SJCRH30 (cell line): ENCODE data around the gene FAM171A1. TPM values are rescaled to one million over a fixed set of nuclear protein-coding genes. Genes with fewer than 3 reads are reported as not detected.

ENCODE experiments used
- DNase-seq, 2 experiments: peaks; one replicate each; pipeline ENCODE4 v3.0.0-alpha.2; 2015 to 2020
- H3K27ac ChIP-seq: fragments of 250-450 bp; sonication (Bioruptor Pico); 2 replicates; pipeline ENCODE4 v1.5.1; 2020; ENCODE audit warnings: mild to moderate bottlenecking, moderate library complexity
- H3K27me3 ChIP-seq: fragments of 250-450 bp; sonication (Bioruptor Pico); 2 replicates; pipeline ENCODE4 v1.5.1; 2020; ENCODE audit warnings: mild to moderate bottlenecking, moderate library complexity
- H3K36me3 ChIP-seq: fragments of 250-450 bp; sonication (Bioruptor Pico); 2 replicates; pipeline ENCODE4 v1.5.1; 2020; ENCODE audit warnings: mild to moderate bottlenecking, moderate library complexity
- H3K4me1 ChIP-seq: fragments of 250-450 bp; sonication (Bioruptor Pico); 2 replicates; pipeline ENCODE4 v1.5.1; 2020; ENCODE audit warnings: mild to moderate bottlenecking, moderate library complexity
- H3K4me3 ChIP-seq: fragments of 250-450 bp; sonication (Bioruptor Pico); 2 replicates; pipeline ENCODE4 v1.5.1; 2020; ENCODE audit warnings: mild to moderate bottlenecking, moderate library complexity
- H3K9me3 ChIP-seq: fragments of 250-450 bp; sonication (Bioruptor Pico); replicated peaks from 2 replicates; pipeline ENCODE4 v1.5.1; 2020; ENCODE audit warnings: mild to moderate bottlenecking, moderate library complexity
- total RNA-seq: library from RNA; depleted of rRNA; stranded (reverse); fragments of >200 nt; shearing (Covaris generic); gene quantifications from 2 replicates; pipeline ENCODE4 v1.2.3, GENCODE V29; 2014

FAM171A1 gene
- total RNA-seq, 1 experiment from 2014 or later, result 22.3 TPM

DNA sequence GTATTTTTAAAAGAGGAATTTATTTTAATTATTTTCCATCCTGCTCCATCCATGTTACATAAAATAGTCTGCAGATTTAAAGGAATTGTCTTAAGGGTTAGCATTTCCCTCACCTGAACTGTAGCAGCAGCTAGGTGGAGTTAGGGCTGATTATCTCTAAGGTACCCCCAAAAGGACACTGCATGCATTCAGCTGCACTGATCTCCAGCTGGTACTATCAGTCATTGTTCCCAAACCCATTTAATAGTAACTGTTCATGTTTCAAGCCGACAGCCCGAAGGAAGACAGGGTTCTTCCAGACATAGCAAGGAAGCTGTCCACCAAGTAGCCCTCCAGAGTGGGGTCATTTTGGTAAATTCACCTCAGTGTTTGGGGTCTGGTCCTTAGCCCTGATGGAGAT lies 48.7 kb downstream of the FAM171A1 start:
- no peaks in the 10 kb centered on the region for H3K36me3 ChIP-seq
- no peaks in the 10 kb centered on the region for H3K27me3 ChIP-seq
- H3K4me3 ChIP-seq, result no peak overlapping the region
- peaks cover 3% of the 10 kb centered on the region; the same call in 1 of the 2 replicates for H3K9me3 ChIP-seq
- DNase-seq, result peak; percentile 15 to 68
- peaks cover 24% of the 10 kb centered on the region for H3K4me1 ChIP-seq
- no peak overlapping the region for H3K27ac ChIP-seq

DNA sequence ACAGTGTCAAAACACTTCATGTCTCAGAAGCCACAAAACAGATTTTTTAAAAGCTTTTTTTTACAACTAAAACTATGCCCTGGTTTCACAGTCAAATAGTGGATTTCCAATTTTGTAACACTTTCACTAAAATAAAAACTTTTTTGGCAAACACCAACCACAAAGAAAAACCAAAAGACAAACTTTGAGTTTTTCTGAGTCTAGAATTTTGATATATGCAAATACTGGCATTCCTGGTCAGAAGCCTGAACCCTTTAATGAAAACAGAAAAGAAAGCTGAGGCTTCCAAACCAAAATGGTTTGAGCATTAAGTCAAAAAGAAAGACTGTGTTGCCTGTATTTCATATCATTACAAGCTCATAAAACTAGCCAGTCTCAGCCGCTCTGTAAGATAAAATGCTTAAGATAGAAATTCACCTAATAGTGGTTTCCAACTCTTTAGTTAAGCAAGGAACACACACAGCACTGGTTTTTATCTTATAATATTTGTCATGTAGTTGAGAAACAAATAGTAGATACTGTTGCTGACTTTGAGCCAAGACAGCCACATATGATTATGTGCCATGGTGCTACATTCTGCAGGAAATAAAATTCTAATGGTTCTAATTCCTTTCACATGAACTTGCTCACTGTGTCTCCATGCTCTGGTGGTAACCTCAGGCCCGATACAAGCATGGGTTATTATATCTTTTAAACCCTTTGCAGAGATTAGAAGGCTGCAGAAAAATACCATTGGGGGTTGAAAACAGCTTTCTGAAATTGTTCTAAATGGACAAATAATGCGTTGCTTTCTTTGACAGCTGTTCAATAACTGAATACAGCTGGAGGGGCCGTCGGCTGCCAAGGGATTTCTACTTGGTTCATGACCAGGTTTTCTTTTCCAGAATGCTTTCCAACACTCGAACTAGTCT lies 49.4 kb downstream of the FAM171A1 start:
- Histone ChIP-seq H3K4me1 (peaks cover 24% of the 10 kb centered on the region), H3K4me3 (no peak overlapping the region), H3K27me3 (no peaks in the 10 kb centered on the region), H3K9me3 (peaks cover 3% of the 10 kb centered on the region; the same call in 1 of the 2 replicates), H3K36me3 (no peaks in the 10 kb centered on the region), H3K27ac (no peak overlapping the region)
- peak; percentile 22 to 52 for DNase-seq

DNA sequence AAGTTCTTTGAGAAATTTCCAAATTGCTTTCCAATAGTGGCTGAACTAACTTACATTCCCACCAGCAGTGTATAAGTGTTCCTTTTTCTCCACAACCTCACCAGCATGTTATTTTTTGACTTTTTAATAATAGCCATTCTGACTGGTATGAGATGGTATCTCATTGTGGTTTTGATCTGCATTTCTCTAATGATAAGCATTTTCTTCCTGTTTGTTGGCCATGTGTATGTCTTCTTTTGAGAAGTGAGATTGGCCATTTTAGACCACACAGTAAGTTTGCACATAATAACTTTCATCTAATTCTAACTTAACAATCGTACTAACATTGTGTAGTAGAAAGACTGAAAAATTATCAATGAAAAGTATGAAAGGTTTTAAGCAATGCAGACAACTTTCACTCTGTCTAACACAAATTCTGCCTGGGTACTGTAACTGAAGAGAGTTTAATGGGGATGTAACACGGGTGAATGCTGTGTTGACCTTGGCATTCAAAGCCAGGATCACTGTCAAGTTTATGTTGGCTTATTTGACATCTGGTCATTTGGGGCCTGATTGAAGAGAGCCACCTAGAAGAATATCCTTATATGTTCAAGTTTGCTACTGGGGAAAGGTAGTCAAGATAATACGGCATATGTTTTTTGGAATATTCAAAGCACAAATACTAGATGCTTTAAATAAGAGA lies 50.4 kb downstream of the FAM171A1 start:
- Histone ChIP-seq H3K27me3 (no peaks in the 10 kb centered on the region), H3K4me3 (no peak overlapping the region), H3K36me3 (no peaks in the 10 kb centered on the region), H3K9me3 (peaks cover 3% of the 10 kb centered on the region; the same call in 1 of the 2 replicates), H3K27ac (no peak overlapping the region), H3K4me1 (peaks cover 24% of the 10 kb centered on the region)
- DNase-seq, result no peak

DNA sequence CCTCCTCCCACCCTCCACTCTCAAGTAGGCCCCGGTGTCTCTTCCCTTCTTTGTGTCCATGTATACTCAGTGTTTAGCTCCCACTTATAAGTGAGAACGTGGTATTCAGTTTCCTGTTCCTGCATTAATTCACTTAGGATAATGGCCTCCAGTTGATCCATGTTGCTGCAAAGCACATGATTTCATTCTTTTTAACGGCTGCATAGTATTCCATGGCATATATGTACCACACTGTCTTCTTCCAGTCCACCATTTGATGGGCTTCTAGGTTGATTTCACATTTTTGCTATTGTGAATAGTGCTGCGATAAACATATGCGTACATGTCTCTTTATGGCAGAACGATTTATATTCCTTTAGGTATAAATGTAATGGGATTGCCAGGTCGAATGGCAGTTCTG lies 51.0 kb downstream of the FAM171A1 start:
- H3K36me3 ChIP-seq, result no peaks in the 10 kb centered on the region
- no peaks in the 10 kb centered on the region for H3K27me3 ChIP-seq
- no peak overlapping the region for H3K4me3 ChIP-seq
- DNase-seq, result no peak
- H3K4me1 ChIP-seq, result peaks cover 23% of the 10 kb centered on the region
- no peak overlapping the region for H3K27ac ChIP-seq
- peaks cover 3% of the 10 kb centered on the region; the same call in 1 of the 2 replicates for H3K9me3 ChIP-seq

DNA sequence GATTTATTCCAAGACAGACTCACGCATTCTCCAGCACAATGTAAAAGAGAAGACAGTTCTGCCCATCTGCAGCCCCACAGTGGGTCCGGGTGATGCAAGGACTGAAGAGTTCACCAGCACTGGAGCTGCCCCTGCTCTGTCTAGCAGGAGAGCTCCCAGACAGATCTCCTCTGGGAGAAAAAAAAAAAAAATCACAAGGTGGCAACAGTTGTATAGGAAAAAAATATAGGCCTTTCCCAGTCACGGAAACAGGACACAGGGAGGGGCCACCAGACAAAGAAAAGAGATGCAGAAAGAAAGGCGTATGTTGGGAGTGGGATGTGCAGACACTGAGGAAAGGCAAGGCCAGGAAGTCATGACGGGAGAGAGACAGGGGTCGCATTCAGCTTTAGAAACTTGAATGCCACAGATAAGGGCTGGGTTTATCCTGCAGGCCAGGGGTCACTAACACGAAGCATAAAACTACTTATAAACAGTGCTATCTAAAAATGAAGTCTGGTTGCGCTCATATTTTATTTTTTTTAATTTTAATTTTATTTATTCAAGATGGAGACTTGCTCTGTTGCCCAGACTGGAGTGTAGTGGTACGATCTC lies 54.1 kb downstream of the FAM171A1 start:
- no peak overlapping the region for H3K4me3 ChIP-seq
- no peak for DNase-seq
- no peaks in the 10 kb centered on the region for H3K27me3 ChIP-seq
- H3K36me3 ChIP-seq, result no peaks in the 10 kb centered on the region
- H3K4me1 ChIP-seq, result peaks cover 7% of the 10 kb centered on the region; the same call in 1 of the 2 replicates
- H3K27ac ChIP-seq, result no peak overlapping the region
- H3K9me3 ChIP-seq, result peaks cover 3% of the 10 kb centered on the region; the same call in 1 of the 2 replicates

DNA sequence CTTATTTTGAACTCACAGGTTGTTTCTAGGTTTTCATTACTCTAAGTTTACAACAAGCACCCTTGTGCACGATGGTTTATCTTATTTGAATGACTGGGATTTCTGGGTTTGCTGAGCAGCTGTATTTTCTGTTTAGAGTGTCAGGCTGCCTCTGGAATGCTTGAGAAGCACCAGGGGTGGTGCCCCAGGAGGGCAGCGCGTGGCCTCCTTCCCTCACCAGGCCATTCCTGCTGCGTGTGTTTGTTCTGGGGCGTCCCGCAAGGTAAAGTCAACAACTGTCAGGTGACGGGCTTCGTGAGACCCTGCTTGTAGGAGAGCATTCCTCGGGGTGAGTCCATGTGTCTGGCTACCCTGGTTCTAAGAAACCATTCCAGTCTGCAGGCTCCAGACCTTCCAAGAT lies 54.9 kb downstream of the FAM171A1 start:
- Histone ChIP-seq H3K9me3 (peaks cover 3% of the 10 kb centered on the region; the same call in 1 of the 2 replicates), H3K27me3 (no peaks in the 10 kb centered on the region), H3K4me3 (no peak overlapping the region), H3K27ac (no peak overlapping the region), H3K4me1 (0 out of 2 replicates have a peak, but pooled peaks cover 3% of the 10 kb centered on the region), H3K36me3 (no peaks in the 10 kb centered on the region)
- no peak for DNase-seq

DNA sequence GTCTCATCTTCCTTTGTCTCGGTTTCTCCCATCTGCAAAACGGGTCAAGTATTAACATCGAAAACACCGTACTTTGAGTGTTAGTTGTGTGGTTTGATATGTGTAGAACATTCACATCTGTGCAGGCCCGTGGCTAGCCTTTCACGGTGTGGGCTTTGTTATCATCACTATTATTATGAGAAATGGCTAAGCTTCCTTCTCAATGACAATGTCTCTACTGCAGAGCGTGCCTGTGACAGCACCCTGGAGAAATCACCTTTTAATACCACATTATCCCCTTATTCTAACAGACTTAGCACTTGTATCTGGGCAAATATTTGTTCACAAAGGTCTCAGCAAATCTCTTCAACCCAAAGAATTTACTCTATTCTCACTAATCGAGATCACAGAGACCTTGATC lies 55.8 kb downstream of the FAM171A1 start:
- peaks cover 3% of the 10 kb centered on the region; the same call in 1 of the 2 replicates for H3K9me3 ChIP-seq

DNA sequence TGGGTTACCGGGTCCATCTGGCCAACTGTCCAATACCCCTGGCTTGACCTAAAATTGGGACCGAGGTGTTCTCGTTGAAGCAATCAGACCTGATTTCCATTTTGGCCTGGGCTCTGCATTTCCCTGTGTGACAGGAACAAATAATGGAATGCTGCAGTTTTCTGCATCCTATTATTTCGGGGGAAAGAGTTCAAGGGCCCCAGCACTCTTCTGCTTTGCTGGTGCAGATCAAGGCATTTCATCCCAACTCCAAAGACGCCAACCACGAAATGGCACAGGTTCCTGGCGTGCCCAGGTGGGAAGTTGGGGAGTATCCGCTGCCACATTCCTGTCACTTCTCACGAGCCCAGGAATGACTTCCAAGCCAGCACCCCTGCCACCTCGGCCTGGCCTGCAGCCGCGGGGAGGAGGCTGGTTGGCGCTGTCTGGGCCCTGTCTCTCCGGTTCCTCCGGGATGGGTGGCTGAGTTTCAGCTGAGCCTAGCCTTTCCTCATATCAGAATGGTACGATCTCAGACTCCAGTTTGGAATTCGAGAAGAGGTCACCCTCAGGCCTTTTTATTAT lies 56.5 kb downstream of the FAM171A1 start:
- H3K4me1 ChIP-seq, result no peaks in the 10 kb centered on the region
- no peak overlapping the region for H3K27ac ChIP-seq
- no peak for DNase-seq
- H3K36me3 ChIP-seq, result no peaks in the 10 kb centered on the region
- H3K9me3 ChIP-seq, result no peaks in the 10 kb centered on the region
- no peak overlapping the region for H3K4me3 ChIP-seq
- no peaks in the 10 kb centered on the region for H3K27me3 ChIP-seq

More for the DNA sequence above, 55.8 kb downstream of the FAM171A1 start:
- no peak for DNase-seq
- Histone ChIP-seq H3K4me3 (no peak overlapping the region), H3K27me3 (no peaks in the 10 kb centered on the region), H3K4me1 (no peaks in the 10 kb centered on the region), H3K27ac (no peak overlapping the region), H3K36me3 (no peaks in the 10 kb centered on the region)

DNA sequence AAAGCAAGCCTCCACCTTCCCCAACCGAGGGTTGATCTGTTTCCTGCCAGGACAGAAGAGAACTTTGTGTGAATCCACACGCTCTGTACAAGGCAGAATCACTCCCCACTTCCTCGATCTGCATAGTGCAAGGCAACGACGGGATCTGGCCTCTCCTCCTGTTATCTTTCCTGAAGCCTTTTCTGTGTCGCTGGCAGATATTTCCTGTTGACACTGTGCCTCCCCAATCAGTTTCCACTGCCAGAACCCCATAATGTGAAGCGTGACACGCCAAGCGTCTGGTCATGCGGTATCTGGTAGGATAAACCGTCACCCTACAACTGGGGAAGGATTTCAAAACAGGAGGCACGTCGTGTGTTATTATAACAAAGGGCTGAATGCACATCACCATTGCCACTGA lies 57.2 kb downstream of the FAM171A1 start:
- H3K27ac ChIP-seq, result no peak overlapping the region
- no peaks in the 10 kb centered on the region for H3K27me3 ChIP-seq
- H3K4me1 ChIP-seq, result no peaks in the 10 kb centered on the region
- H3K9me3 ChIP-seq, result no peaks in the 10 kb centered on the region
- H3K4me3 ChIP-seq, result no peak overlapping the region
- H3K36me3 ChIP-seq, result no peaks in the 10 kb centered on the region
- no peak for DNase-seq

DNA sequence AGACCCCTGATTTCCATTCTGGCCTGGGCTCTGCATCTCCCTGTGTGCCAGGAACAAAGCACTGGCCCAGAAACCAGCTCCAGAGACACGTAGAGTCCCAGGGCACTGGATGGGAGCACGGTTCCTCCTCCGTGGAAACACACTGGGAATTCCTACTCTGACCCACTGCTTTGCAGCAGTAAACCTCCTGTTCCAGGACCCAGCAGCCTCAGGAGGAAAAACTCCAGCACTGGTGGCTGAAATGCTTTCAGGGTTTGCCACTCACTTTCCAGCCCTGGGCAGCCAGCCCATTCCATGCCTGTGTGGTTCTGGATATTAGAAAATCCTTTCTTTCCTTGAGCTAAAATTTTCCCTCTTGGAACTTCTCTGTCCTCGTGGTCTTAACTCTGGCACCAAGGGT lies 58.0 kb downstream of the FAM171A1 start:
- DNase-seq, result no peak
- Histone ChIP-seq H3K9me3 (no peaks in the 10 kb centered on the region), H3K36me3 (no peaks in the 10 kb centered on the region), H3K27ac (no peak overlapping the region), H3K4me3 (no peak overlapping the region), H3K4me1 (no peaks in the 10 kb centered on the region), H3K27me3 (no peaks in the 10 kb centered on the region)

DNA sequence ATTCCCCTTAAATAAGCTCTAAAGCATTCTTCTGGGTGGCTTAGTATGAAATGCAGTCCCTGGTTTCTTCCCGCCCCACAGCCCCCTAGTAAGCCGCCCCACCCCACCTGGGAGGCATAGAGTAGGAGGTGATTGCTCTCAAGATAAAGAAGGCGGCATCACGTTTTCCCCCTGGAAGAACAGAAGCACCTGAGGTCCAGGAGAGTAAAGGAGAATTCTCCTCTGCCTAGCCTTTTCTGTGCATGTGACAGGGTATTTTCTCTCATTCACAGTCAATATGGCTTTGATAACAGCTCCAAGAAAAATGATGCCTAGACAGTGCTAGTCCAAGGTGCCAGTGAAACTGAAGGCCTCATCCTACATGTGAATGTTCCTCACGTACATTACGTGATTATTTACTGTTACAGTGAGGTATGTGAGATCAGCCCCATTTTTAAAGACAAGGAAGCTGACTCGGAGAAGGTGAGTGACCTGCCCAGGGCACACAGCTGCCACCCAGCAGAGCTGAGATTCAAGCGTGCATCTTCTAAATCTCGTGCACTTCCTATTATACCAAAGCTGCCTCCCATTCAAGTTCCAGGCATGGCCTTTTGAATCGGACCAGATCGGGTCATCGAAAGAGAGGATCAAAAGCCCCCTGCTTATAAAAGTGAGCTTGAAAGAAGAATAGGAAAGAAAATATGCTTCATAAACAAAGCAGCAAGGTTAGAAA lies 59.4 kb downstream of the FAM171A1 start:
- Histone ChIP-seq H3K27me3 (no peaks in the 10 kb centered on the region), H3K9me3 (no peaks in the 10 kb centered on the region), H3K4me3 (no peak overlapping the region), H3K36me3 (no peaks in the 10 kb centered on the region), H3K4me1 (no peaks in the 10 kb centered on the region), H3K27ac (no peak overlapping the region)
- DNase-seq, result no peak

DNA sequence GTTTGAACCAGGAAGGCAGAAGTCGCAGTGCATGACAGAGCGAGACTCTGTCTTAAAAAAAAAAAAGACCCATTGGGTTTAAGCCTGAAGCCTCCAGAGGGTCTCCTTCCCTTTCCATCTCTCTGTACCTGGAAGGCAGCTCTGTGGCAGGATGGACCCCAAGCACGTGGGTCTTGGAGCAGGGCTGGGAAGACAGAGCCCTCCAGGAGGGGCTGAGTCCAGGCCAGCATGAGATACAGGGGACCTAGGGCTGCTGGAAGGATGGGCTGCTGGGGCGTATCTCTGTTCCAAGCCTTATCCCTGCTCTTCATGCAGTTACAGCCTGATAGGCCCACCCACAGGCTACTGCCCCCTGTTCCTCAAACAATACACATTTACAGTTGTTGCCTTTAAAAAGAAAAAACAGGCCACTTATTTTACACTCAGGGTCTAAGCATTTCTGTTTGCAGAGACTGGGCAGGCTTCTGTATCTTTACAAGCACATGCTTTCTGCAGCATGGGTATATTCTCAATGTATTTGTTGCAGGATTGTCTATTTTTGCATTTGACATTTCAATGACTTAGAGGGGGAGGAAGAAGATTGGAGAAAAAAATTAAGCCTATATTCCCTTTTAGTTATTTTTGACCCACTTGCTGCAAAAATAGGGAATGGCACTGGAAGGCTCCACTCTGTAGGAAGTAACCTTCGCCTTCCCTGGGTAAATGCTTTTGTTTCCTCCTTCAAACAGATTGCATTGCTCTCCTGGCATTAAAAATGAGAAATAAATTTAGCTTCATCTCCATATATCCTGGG lies 60.1 kb downstream of the FAM171A1 start:
- Histone ChIP-seq H3K36me3 (no peaks in the 10 kb centered on the region), H3K4me1 (no peaks in the 10 kb centered on the region), H3K9me3 (no peaks in the 10 kb centered on the region), H3K27ac (no peak overlapping the region), H3K4me3 (no peak overlapping the region), H3K27me3 (no peaks in the 10 kb centered on the region)
- no peak for DNase-seq

DNA sequence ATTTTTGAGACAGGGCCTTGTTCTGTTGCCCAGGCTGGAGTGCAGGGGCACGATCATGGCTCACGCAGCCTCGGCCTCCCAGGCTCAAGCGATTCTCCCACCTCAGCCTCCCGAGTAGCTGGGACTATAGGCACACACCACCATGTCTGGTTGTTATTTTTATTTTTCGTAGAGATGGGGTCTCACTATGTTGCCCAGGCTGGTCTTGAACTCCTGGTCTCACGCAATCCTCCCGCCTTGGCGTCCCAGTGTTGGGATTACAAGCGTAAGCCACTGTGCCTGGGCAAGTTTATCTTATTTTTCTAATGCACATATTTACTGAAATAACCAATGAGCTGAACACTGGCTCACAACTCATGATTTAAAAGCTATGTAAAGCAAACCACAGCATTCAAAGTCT lies 61.9 kb downstream of the FAM171A1 start:
- Histone ChIP-seq H3K9me3 (no peaks in the 10 kb centered on the region), H3K4me3 (no peak overlapping the region), H3K27me3 (no peaks in the 10 kb centered on the region), H3K36me3 (no peaks in the 10 kb centered on the region), H3K4me1 (no peaks in the 10 kb centered on the region), H3K27ac (no peak overlapping the region)
- no peak for DNase-seq
